Adrenal gland (tissue), 5 donors: Measurements from ENCODE around the gene TOMM22.

Source experiments
- POLR2A ChIP-seq, 2 donors: fragments of 450-650 bp; IDR thresholded peaks; one replicate each; pipeline ENCODE4 v1.6.1; 2017; ENCODE audit warnings: antibody characterized with exemption in 2 of 2, mild to moderate bottlenecking in 2 of 2, moderate library complexity in 1 of 2
- TF ChIP-seq, protein P1 (sequence below), 6 experiments: fragments of 450-650 bp in 4 of 6; fragments of 200-600 bp in 2 of 6; sonication (generic) in 1 of 6; IDR thresholded peaks; 1 replicate in 5 of 6; 2 replicates in 1 of 6; pipeline versions ENCODE4 v1.5.1 to v1.8.0; 2016 to 2021; ENCODE audit warnings: antibody characterized with exemption in 6 of 6, mild to moderate bottlenecking in 2 of 6, moderate library complexity in 1 of 6
- donor health status: DM: no; HTN: no; CAD: no.

DNA sequence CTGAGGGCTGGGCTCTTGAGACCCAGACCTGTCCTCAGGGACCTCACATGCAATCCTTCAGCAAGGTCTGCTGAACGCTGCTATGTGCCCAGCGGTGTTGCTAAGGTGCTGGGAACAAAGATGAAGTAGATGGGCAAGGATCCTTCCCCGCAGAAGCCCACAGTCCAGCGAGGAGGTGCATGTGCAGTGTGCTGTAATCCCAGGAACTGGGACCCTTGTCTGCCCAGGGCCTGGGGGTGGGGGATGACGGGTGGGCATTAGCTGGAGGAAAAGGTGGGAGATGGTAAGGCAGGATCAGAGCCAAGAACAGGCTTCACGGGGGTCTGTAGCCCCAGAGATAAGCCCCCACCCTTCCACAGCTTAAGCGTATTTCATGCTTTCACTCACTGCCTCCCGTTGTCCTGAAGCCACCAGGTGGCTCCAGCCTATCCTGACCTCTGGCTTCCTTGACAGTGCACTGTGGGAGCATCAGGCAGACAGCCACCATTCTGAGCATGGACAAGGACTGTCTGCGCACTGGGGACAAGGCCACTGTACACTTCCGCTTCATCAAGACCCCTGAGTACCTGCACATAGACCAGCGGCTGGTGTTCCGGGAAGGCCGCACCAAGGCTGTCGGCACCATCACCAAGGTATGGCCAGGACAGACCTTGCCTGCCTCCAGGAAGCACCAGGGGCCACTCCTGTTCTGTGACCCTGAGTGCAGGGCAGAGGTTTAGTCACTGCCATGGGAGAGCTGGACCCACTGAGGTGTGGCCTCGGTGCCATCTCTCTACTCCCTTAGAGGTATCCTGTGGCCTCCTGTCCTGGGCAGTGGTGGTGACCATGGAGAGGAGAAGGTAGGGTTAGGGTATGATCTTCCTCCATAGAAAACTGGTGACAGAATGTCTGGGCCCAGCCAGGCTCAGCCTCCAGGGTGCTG, 46.0 kb downstream of the TOMM22 start:
- TF ChIP-seq POLR2A (IDR thresholded peaks at IDR 0.05): no peak
- TF ChIP-seq, protein P1, sequence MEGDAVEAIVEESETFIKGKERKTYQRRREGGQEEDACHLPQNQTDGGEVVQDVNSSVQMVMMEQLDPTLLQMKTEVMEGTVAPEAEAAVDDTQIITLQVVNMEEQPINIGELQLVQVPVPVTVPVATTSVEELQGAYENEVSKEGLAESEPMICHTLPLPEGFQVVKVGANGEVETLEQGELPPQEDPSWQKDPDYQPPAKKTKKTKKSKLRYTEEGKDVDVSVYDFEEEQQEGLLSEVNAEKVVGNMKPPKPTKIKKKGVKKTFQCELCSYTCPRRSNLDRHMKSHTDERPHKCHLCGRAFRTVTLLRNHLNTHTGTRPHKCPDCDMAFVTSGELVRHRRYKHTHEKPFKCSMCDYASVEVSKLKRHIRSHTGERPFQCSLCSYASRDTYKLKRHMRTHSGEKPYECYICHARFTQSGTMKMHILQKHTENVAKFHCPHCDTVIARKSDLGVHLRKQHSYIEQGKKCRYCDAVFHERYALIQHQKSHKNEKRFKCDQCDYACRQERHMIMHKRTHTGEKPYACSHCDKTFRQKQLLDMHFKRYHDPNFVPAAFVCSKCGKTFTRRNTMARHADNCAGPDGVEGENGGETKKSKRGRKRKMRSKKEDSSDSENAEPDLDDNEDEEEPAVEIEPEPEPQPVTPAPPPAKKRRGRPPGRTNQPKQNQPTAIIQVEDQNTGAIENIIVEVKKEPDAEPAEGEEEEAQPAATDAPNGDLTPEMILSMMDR (IDR thresholded peaks at IDR 0.05): no peak
